Glutamatergic neuron (in vitro differentiated cells): ENCODE measurements around the gene ETV5. TPM values are rescaled to one million over a fixed set of nuclear protein-coding genes. Genes with fewer than 3 reads are reported as not detected.

ENCODE experiments used
- DNase-seq: peaks from one replicate; pipeline ENCODE4 v3.0.0; 2022
- H3K27ac Mint-ChIP-seq: one replicate; pipeline ENCODE4 v1.8.0; 2020; ENCODE audit warnings: mild to moderate bottlenecking, mixed read lengths, inconsistent platforms; ENCODE audit not compliant: unreplicated experiment
- H3K27me3 Mint-ChIP-seq: one replicate; pipeline ENCODE4 v1.8.0; 2020; ENCODE audit warnings: mild to moderate bottlenecking, moderate library complexity, mixed read lengths, inconsistent platforms; ENCODE audit not compliant: unreplicated experiment
- H3K36me3 Mint-ChIP-seq: one replicate; pipeline ENCODE4 v1.8.0; 2020; ENCODE audit warnings: mild to moderate bottlenecking, mixed read lengths, inconsistent platforms; ENCODE audit not compliant: unreplicated experiment
- H3K4me1 Mint-ChIP-seq: one replicate; pipeline ENCODE4 v1.8.0; 2020; ENCODE audit warnings: mild to moderate bottlenecking, low read depth, mixed read lengths, inconsistent platforms; ENCODE audit not compliant: unreplicated experiment
- H3K4me3 Mint-ChIP-seq: one replicate; pipeline ENCODE4 v1.8.0; 2020; ENCODE audit warnings: mild to moderate bottlenecking, mixed read lengths, inconsistent platforms; ENCODE audit not compliant: unreplicated experiment
- H3K9me3 Mint-ChIP-seq: one replicate; pipeline ENCODE4 v1.8.0; 2020; ENCODE audit warnings: mild to moderate bottlenecking, moderate library complexity, mixed read lengths, inconsistent platforms; ENCODE audit not compliant: unreplicated experiment
- total RNA-seq: library from RNA; stranded (reverse); fragmentation: NEBNext Ultra II Directional; extraction: Animal tissue kit (Norgen Biotek cat#: 25700); gene quantifications from one replicate; pipeline ENCODE4 v1.2.1, GENCODE V29; 2021; ENCODE audit not compliant: unreplicated experiment
- TF ChIP-seq, protein P1 (sequence below): fragments of 200-600 bp; sonication (generic); IDR thresholded peaks from one replicate; pipeline ENCODE4 v1.5.0; 2021; ENCODE audit not compliant: partially characterized antibody, unreplicated experiment

Gene ETV5
- total RNA-seq, 1 donor from 2014 or later, result 16.9 TPM

DNA sequence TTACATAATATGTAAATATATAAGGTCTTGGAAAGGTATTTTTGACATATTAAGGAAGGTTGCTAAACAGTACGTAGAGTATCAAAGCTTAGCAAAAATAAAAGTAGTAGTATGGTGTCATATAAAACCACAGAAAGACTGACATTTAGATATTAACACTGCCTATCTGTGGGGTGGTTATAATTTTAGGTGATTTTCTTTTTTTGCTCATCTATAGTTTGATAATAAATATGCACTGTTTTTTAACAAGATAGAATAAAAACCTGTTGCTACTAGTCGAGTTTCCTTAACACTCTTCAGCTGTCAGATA is 40.7 kb downstream of the ETV5 start:
- TF ChIP-seq, protein P1, sequence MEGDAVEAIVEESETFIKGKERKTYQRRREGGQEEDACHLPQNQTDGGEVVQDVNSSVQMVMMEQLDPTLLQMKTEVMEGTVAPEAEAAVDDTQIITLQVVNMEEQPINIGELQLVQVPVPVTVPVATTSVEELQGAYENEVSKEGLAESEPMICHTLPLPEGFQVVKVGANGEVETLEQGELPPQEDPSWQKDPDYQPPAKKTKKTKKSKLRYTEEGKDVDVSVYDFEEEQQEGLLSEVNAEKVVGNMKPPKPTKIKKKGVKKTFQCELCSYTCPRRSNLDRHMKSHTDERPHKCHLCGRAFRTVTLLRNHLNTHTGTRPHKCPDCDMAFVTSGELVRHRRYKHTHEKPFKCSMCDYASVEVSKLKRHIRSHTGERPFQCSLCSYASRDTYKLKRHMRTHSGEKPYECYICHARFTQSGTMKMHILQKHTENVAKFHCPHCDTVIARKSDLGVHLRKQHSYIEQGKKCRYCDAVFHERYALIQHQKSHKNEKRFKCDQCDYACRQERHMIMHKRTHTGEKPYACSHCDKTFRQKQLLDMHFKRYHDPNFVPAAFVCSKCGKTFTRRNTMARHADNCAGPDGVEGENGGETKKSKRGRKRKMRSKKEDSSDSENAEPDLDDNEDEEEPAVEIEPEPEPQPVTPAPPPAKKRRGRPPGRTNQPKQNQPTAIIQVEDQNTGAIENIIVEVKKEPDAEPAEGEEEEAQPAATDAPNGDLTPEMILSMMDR, result no peak
- Mint-ChIP-seq H3K27me3 (no peaks in the 10 kb centered on the region), H3K27ac (no peak overlapping the region), H3K9me3 (peaks cover 2% of the 10 kb centered on the region), H3K4me1 (no peaks in the 10 kb centered on the region), H3K36me3 (no peaks in the 10 kb centered on the region), H3K4me3 (no peak overlapping the region)
- DNase-seq, result no peak

DNA sequence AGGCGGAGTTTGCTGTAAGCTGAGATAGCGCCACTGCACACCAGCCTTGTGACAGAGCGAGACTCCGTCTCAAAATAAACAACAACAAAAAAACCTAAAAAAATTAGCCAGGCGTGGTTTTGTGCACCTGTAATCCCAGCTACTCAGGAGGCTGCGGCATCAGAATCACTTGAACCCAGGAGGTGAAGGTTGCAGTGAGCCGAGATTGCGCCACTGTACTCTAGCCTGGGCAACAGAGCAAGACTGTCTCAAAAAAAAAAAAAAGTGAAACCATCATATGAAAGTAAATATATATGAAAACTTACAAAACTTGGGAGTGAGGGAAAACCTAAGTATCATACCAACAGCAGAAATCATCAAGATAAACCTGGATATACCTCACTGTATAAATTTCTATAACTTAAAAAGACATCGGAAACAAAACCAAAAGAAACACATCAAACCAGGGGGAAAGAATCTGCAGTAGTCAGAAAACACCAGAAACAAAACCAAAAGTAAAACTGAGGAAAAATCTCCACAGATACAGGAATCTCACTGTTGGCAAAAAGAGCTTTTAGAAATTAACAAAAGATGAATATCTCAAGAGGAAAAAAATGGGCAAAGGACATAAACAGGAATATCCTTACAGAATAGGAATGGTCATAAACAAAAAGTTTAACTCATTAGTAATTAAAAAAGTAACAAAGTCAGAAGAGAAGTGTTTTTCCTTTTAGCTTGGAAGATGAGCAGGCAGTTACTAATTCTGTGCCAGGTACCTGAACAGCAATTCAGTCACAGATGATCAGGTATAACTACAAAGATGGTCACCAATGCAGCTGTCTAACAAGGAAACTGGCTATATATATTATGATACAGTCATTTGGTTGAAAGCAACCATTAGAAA is 41.3 kb downstream of the ETV5 start:
- no peaks in the 10 kb centered on the region for H3K27me3 Mint-ChIP-seq
- TF ChIP-seq, protein P1, result no peak
- H3K9me3 Mint-ChIP-seq, result peaks cover 2% of the 10 kb centered on the region
- H3K4me3 Mint-ChIP-seq, result no peak overlapping the region
- DNase-seq, result no peak
- no peaks in the 10 kb centered on the region for H3K4me1 Mint-ChIP-seq
- H3K27ac Mint-ChIP-seq, result no peak overlapping the region
- H3K36me3 Mint-ChIP-seq, result no peaks in the 10 kb centered on the region

DNA sequence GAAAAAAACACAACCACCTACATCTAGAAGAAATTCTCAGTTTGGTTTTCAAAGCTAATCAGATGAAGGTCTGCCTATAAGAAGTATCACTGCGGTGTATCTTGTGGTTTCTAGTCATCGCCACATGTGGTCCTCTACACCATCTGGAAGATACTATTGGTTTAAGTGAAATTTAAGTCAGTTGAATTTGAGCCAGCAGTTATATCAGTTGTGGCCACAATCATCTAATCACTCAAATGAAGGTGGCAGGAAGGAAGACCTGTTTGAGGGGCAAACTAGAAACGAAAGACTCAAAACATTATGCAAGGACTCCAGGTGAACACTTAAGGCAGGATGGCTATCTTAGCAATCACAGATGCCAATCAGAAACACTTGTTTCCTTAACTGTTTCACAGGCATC is 48.7 kb downstream of the ETV5 start:
- TF ChIP-seq, protein P1, result no peak
- H3K4me3 Mint-ChIP-seq, result no peak overlapping the region

GRCh38 chr3:186059192-186059591 is 49.7 kb downstream of the ETV5 start:
- no peaks in the 10 kb centered on the region for H3K27me3 Mint-ChIP-seq
- H3K9me3 Mint-ChIP-seq, result peaks cover 2% of the 10 kb centered on the region
- H3K4me3 Mint-ChIP-seq, result no peak overlapping the region
- peaks cover 18% of the 10 kb centered on the region for H3K4me1 Mint-ChIP-seq
- DNase-seq, result no peak
- TF ChIP-seq, protein P1, result no peak
- H3K36me3 Mint-ChIP-seq, result no peaks in the 10 kb centered on the region
- H3K27ac Mint-ChIP-seq, result no peak overlapping the region

More for the DNA sequence above, 48.7 kb downstream of the ETV5 start:
- Mint-ChIP-seq H3K27ac (no peak overlapping the region), H3K9me3 (peaks cover 2% of the 10 kb centered on the region), H3K4me1 (peaks cover 9% of the 10 kb centered on the region), H3K27me3 (no peaks in the 10 kb centered on the region), H3K36me3 (no peaks in the 10 kb centered on the region)
- no peak for DNase-seq

DNA sequence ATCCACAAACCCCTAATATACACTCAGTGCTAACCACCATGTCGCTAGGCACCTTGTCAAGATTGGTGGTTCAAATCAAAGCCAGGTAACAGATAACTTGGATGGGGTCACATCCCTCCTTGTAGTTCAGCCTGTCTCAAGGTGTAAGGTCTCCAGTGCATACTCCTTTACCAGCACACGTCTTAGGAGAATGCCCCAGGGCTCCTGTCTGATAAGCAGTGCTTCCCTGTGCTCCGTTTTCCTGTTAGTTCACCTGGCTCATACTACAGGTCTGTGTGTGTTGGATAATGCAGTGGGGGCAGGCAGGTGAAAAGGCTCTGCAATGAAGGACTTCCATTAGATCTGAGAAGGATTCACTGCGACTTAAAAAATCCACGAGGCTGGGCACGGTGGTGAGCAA is 50.7 kb downstream of the ETV5 start:
- peaks cover 27% of the 10 kb centered on the region for H3K4me1 Mint-ChIP-seq
- no peak overlapping the region for H3K27ac Mint-ChIP-seq
- no peak for DNase-seq
- TF ChIP-seq, protein P1, result no peak
- H3K4me3 Mint-ChIP-seq, result no peak overlapping the region
- peaks cover 2% of the 10 kb centered on the region for H3K9me3 Mint-ChIP-seq
- H3K36me3 Mint-ChIP-seq, result no peaks in the 10 kb centered on the region
- no peaks in the 10 kb centered on the region for H3K27me3 Mint-ChIP-seq
